Head of caudate nucleus (tissue), 42 donors: ENCODE data around the gene WWC1.

ENCODE experiments used
- DNase-seq, 42 donors: peaks; one replicate each; pipeline versions ENCODE4 v3.0.0 to v3.0.0-alpha.2; 2020 to 2021; ENCODE audit warnings: mixed read lengths in 7 of 42
- intact Hi-C: fragments of 100-400 bp; cut with DNase I; formaldehyde crosslinking; loops from one replicate; pipeline ENCODE4 v1.15.0; 2022

The WWC1 gene

GRCh38 chr5:168291342-168291963 lies at the start of gene WWC1:
WWC1 (plus strand) TSS chr5:168291645; CDS start chr5:168292153, 508 bp downstream.
- intact Hi-C loops: loop anchor here (5.0 kb wide), 1 partner anchor 126 kb away; no protein-coding TSS in a partner anchor

GRCh38 chr5:168244838-168245559 lies 46.4 kb upstream of the WWC1 start:
- peak in 18 of 42 donors; percentile 8 to 72 (median 40) for DNase-seq
- intact Hi-C loops: no loop called here

More at GRCh38 chr5:168291342-168291963, at the start of gene WWC1:
- peak in 41 of 42 donors; percentile 32 to 88 (median 67) for DNase-seq

- DNase-seq: no peak
- intact Hi-C loops: no loop called here
These were observed 41.5 kb upstream of the WWC1 start for GRCh38 chr5:168249923-168250322.

- no peak for DNase-seq
- intact Hi-C loops: no loop called here
These were observed 40.2 kb upstream of the WWC1 start for GRCh38 chr5:168251259-168251658.

- intact Hi-C loops: no loop called here
- no peak for DNase-seq
These were observed 37.3 kb upstream of the WWC1 start for GRCh38 chr5:168254013-168254693.

GRCh38 chr5:168260353-168261226 lies 30.9 kb upstream of the WWC1 start:
- intact Hi-C loops: no loop called here
- no peak for DNase-seq

- intact Hi-C loops: no loop called here
- no peak for DNase-seq
These were observed 30.2 kb upstream of the WWC1 start for GRCh38 chr5:168261227-168261571.

- no peak for DNase-seq
- intact Hi-C loops: no loop called here
These were observed 29.3 kb upstream of the WWC1 start for GRCh38 chr5:168262042-168262743.

GRCh38 chr5:168263121-168263520 lies 28.3 kb upstream of the WWC1 start:
- no peak for DNase-seq
- intact Hi-C loops: no loop called here

GRCh38 chr5:168266016-168266415 lies 25.4 kb upstream of the WWC1 start:
- no peak for DNase-seq
- intact Hi-C loops: no loop called here

- DNase-seq: peak; percentile 76 to 95 (median 89)
- intact Hi-C loops: no loop called here
These were observed 22.2 kb upstream of the WWC1 start for GRCh38 chr5:168268949-168269936.

GRCh38 chr5:168269937-168270330 lies 21.5 kb upstream of the WWC1 start:
- DNase-seq: no peak
- intact Hi-C loops: loop anchor here (10.0 kb wide), 1 partner anchor 215 kb away; the partner anchor contains the start of gene RARS1

GRCh38 chr5:168270476-168270875 lies 21.0 kb upstream of the WWC1 start:
- intact Hi-C loops: loop anchor here (10.0 kb wide), 1 partner anchor 214 kb away; the partner anchor contains the start of gene RARS1
- no peak for DNase-seq

GRCh38 chr5:168273056-168273980 lies 18.1 kb upstream of the WWC1 start:
- intact Hi-C loops: loop anchor here (10.0 kb wide), 1 partner anchor 211 kb away; the partner anchor contains the start of gene RARS1
- peak in 16 of 42 donors; percentile 16 to 60 (median 38) for DNase-seq

- intact Hi-C loops: loop anchor here (10.0 kb wide), 1 partner anchor 210 kb away; the partner anchor contains the start of gene RARS1
- no peak for DNase-seq
These were observed 17.0 kb upstream of the WWC1 start for GRCh38 chr5:168274406-168274805.

- no peak for DNase-seq
- intact Hi-C loops: loop anchor here (10.0 kb wide), 1 partner anchor 209 kb away; the partner anchor contains the start of gene RARS1
These were observed 15.5 kb upstream of the WWC1 start for GRCh38 chr5:168275940-168276339.
